Left forelimb (tissue), 1 donor: Measurements from ENCODE around the gene PKD1.
"Not testable (repeated sequence)": the region's sequence is repeated elsewhere in the genome, so short reads cannot be mapped to it uniquely, and the experiment has no call there.

Source experiments
- DNase-seq: peaks from one replicate; pipeline ENCODE4 v3.0.0-alpha.2; 2018; ENCODE audit warnings: low spot score

The PKD1 gene

GRCh38 chr16:2150418-2151187, 14.9 kb upstream of the PKD1 start:
- DNase-seq = no peak

GRCh38 chr16:2149630-2150417, 14.1 kb upstream of the PKD1 start:
- DNase-seq = no peak

GRCh38 chr16:2148714-2149629, 13.3 kb upstream of the PKD1 start:
- DNase-seq = no peak

- no peak for DNase-seq
Measured at GRCh38 chr16:2147981-2148671, 12.4 kb upstream of the PKD1 start, which contains the start of gene RAB26. Gene RAB26 (plus strand): TSS chr16:2148625. CDS start chr16:2148784, 159 bp downstream.

GRCh38 chr16:2147378-2147777, 11.7 kb upstream of the PKD1 start:
- DNase-seq = no peak

GRCh38 chr16:2145843-2146242, 10.1 kb upstream of the PKD1 start:
- DNase-seq = no peak

- DNase-seq = no peak
Measured at GRCh38 chr16:2143878-2144485, 8.3 kb upstream of the PKD1 start.

GRCh38 chr16:2142942-2143877, 7.5 kb upstream of the PKD1 start:
- DNase-seq = no peak

GRCh38 chr16:2135071-2135470, 627 bp downstream of the PKD1 start:
- DNase-seq = not testable (repeated sequence)

DNA sequence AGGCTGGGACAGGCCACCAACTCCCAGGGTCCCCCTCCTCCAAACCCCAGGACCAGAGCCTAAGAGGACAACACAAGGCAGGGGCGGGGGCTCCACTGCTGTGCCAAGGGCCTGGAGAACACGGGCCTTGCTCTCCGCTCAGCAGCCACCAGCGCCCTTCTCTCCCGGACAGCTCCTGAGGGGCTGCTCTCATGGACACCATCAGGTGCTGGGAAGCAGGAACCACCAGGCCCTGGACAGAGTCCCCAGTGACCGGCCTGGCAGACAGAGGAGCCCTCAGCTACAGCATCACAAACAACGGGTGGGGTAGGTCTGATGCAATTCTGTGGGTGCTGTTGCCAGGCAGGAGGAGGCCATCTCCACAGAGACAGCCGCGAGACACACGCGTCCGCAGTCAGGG, 1.9 kb downstream of the PKD1 start:
- not testable (repeated sequence) for DNase-seq

- not testable (repeated sequence) for DNase-seq
Measured at GRCh38 chr16:2129890-2130447, 5.7 kb downstream of the PKD1 start.

GRCh38 chr16:2129251-2129650, 6.4 kb downstream of the PKD1 start:
- not testable (repeated sequence) for DNase-seq

- DNase-seq = not testable (repeated sequence)
Measured at GRCh38 chr16:2127630-2128280, 7.9 kb downstream of the PKD1 start.

- DNase-seq = not testable (repeated sequence)
Measured at GRCh38 chr16:2126928-2127556, 8.7 kb downstream of the PKD1 start.

DNA sequence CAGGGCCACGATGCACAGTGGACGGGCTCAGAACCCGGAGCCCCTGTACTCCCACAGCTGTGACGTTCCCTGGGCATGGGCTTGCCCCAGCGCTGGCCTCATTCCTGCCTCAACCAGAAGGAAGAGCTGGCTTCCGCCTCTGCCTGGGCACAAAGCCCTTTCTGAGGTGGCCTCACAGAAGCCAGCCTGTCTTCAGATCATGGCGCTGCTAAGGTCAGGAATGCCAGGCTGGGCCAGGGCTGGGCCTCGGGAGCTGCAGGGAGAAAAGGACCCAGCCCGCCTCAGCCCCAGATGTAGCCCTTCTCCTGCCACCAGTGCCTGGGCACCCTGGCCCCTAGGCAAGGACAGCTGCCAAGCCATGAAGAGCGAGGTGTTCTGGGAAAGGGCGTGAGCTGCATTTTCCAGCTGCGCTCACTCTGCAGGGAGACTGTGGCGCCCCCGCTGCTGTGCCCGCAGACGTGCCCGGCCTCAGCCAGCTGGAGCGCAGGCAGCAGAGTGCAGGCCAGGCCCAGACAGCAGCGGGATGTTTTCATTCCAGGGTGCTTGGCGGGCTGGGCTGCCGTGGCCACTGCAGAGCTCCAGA, 9.4 kb downstream of the PKD1 start:
- not testable (repeated sequence) for DNase-seq

GRCh38 chr16:2125609-2126008, 10.1 kb downstream of the PKD1 start:
- DNase-seq = not testable (repeated sequence)

DNA sequence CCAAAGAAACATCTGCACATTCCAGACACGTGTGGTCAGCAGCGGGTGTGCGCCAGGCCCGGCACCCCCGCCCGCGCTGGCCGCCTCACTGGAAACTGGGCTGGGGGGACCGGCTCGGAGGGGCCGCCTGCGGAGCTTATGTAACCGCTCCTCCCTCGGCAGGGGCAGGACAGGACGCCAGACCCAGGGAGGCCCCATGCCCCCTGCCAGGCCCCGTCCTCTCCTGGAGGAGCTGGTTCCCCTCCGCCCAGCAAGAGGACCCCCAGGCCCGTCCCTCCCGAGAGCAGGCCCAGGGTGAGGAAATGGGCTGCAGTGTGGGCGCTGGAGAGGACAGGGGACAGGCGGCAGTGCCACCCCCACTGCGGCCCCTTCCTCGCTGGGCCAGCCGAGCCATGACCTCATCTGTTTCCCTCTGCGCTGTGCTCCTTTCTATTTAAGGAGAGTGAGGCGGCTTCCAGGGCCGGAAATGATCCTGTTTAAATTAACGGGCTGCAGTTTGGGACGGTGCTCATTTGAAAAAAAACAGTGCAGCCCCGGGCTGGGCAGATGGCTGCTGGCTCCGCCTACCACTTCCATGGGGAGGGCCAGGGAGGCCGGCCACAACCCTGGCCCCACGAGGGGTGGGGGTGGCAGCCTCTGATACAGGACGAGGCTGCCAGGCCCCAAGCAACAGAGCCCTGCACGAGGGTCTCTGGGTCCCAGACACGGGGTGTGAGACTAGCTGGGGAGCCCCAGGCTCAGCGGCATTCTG, 10.8 kb downstream of the PKD1 start:
- peak; percentile 90 for DNase-seq

DNA sequence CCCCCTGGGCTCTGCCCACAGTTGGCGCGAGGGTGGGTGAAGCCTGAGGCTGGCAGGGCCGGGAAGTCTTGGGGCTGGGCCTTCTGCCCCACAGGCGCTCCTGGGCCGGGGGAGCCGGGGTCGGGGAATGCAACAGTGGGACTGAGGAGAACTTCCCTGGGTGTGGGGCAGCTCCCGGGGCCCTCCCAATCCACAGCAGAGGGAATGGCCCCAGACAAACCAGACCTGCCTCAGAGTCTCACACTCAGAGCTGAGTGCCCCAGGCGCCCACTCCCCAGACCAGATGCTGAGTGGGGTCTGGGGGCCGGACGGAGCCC, 11.4 kb downstream of the PKD1 start:
- not testable (repeated sequence) for DNase-seq
